Measurements from ENCODE around the gene CLIC6. TPM values are rescaled to one million over a fixed set of nuclear protein-coding genes. Genes with fewer than 3 reads are reported as not detected.

The CLIC6 gene
- polyA plus RNA-seq, 2 of the 4 experiments (the other 2 are of a cell fraction) = 0.01 to 0.08 TPM

DNA sequence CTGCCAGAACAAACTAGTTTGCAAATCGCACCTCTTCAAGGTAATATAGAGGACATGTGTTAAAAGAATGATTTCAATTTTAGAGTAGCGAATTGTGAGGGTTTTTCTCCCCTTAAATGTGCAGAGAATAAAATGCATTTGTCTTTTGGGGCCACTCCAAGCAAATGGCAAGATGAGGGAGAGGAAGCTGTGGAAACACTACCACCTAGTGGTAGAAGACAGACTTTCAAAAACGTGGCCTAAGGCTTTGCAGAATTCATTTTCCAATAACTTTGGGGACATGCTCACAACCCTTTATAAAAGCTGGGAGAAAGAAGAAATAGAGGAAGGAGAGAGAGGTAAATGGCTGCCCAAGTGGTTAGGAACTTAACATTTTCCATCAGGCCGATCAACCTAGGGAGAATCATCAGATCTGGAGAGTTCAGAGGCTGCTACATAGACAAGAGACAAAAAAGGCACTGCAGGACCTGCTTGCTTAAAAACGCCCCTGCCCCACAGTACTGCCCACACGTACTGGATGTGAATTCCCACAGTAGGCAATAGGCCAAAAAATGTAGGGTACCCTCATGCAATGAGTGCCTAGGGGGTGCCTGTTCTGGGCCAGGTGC, 38.2 kb upstream of the CLIC6 start:
- peak; percentile 56 to 82; a peak in 4 of 6 replicates for ATAC-seq
- H3K9me3 ChIP-seq = no peaks in the 10 kb centered on the region
- DNase-seq (ENCODE audit: low read depth in 1 of 2, low spot score in 1 of 2) = peak; percentile 40 to 41
- H3K4me1 ChIP-seq = no peaks in the 10 kb centered on the region
- TF ChIP-seq, protein P1, sequence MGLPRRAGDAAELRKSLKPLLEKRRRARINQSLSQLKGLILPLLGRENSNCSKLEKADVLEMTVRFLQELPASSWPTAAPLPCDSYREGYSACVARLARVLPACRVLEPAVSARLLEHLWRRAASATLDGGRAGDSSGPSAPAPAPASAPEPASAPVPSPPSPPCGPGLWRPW (IDR thresholded peaks at IDR 0.05) = no peak
- TF ChIP-seq SREBF2 (IDR thresholded peaks at IDR 0.05) (no peak), FOXS1 (CRISPR knock-in tag; IDR thresholded peaks at IDR 0.05) (no peak), TP53 (CRISPR knock-in tag; IDR thresholded peaks at IDR 0.05) (no peak), CHD4 (IDR thresholded peaks at IDR 0.05; ENCODE audit: borderline replicate concordance) (no peak), SMC3 (IDR thresholded peaks at IDR 0.05) (peak; percentile 69), RAD21 (conservative IDR thresholded peaks at IDR 0.05 in 1 of 2, IDR thresholded peaks at IDR 0.05 in 1 of 2) (peak; percentile 77 to 80), RNF2 (IDR thresholded peaks at IDR 0.05; ENCODE audit: borderline replicate concordance, low read depth) (no peak), POLR2A (IDR thresholded peaks at IDR 0.05; ENCODE audit: low read length) (no peak)
- TF ChIP-seq, protein P2, sequence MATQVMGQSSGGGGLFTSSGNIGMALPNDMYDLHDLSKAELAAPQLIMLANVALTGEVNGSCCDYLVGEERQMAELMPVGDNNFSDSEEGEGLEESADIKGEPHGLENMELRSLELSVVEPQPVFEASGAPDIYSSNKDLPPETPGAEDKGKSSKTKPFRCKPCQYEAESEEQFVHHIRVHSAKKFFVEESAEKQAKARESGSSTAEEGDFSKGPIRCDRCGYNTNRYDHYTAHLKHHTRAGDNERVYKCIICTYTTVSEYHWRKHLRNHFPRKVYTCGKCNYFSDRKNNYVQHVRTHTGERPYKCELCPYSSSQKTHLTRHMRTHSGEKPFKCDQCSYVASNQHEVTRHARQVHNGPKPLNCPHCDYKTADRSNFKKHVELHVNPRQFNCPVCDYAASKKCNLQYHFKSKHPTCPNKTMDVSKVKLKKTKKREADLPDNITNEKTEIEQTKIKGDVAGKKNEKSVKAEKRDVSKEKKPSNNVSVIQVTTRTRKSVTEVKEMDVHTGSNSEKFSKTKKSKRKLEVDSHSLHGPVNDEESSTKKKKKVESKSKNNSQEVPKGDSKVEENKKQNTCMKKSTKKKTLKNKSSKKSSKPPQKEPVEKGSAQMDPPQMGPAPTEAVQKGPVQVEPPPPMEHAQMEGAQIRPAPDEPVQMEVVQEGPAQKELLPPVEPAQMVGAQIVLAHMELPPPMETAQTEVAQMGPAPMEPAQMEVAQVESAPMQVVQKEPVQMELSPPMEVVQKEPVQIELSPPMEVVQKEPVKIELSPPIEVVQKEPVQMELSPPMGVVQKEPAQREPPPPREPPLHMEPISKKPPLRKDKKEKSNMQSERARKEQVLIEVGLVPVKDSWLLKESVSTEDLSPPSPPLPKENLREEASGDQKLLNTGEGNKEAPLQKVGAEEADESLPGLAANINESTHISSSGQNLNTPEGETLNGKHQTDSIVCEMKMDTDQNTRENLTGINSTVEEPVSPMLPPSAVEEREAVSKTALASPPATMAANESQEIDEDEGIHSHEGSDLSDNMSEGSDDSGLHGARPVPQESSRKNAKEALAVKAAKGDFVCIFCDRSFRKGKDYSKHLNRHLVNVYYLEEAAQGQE (IDR thresholded peaks at IDR 0.05) = no peak
- TF ChIP-seq, protein P3, sequence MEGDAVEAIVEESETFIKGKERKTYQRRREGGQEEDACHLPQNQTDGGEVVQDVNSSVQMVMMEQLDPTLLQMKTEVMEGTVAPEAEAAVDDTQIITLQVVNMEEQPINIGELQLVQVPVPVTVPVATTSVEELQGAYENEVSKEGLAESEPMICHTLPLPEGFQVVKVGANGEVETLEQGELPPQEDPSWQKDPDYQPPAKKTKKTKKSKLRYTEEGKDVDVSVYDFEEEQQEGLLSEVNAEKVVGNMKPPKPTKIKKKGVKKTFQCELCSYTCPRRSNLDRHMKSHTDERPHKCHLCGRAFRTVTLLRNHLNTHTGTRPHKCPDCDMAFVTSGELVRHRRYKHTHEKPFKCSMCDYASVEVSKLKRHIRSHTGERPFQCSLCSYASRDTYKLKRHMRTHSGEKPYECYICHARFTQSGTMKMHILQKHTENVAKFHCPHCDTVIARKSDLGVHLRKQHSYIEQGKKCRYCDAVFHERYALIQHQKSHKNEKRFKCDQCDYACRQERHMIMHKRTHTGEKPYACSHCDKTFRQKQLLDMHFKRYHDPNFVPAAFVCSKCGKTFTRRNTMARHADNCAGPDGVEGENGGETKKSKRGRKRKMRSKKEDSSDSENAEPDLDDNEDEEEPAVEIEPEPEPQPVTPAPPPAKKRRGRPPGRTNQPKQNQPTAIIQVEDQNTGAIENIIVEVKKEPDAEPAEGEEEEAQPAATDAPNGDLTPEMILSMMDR (IDR thresholded peaks at IDR 0.05) = peak; percentile 66
- ChIA-PET CTCF (interaction anchor here (0.6 to 3.8 kb wide), 21 partner anchors 9 to 1397 kb away, joined by 3 to 24 read pairs (median 4); no protein-coding TSS in a partner anchor), POLR2A (no interaction called here)
- WGBS (ENCODE audit: missing lambda C conversion rate) = 1% methylated on average over 6 of the region's 6 CpGs
- no peak for FAIRE-seq
- no peak overlapping the region for H3K27ac ChIP-seq
- H3K4me2 ChIP-seq = no peak overlapping the region
- no peak overlapping the region for H3K4me3 ChIP-seq

DNA sequence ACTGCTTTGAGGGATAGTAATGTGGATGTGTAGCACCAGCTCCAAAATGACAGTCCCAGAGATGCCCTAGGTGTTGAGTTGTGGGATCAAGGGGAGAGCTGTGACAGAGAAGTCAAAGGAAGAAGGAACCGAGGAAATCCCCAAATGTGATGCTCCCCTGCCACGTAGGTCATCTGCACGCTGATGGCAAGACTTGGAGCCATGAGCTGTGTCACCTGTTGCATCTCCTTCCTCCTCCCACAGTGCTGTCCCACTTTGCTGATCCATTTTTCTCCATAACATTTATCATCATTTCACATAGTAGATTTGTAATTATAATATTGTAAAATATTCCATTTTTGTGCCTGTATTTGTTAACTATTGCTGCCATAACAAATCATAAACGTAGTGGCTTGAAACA, 36.3 kb upstream of the CLIC6 start:
- no peak overlapping the region for H3K27ac ChIP-seq
- H3K4me2 ChIP-seq = no peak overlapping the region
- ATAC-seq (no peak), FAIRE-seq (no peak), DNase-seq (ENCODE audit: low read depth in 1 of 2, low spot score in 1 of 2) (no peak)
- POLR2A ChIA-PET = no interaction called here
- 3% methylated on average over 4 of the region's 4 CpGs for WGBS (ENCODE audit: missing lambda C conversion rate)
- H3K9me3 ChIP-seq = no peaks in the 10 kb centered on the region
- no peaks in the 10 kb centered on the region for H3K4me1 ChIP-seq
- no peak overlapping the region for H3K4me3 ChIP-seq
- CTCF ChIA-PET = interaction anchor here (2.4 to 3.8 kb wide), 3 partner anchors 29 to 271 kb away, joined by 16 to 24 read pairs (median 17); no protein-coding TSS in a partner anchor
- TF ChIP-seq EP300 (IDR thresholded peaks at IDR 0.05) (no peak), ZFP36 (IDR thresholded peaks at IDR 0.05; ENCODE audit: borderline replicate concordance, partially characterized antibody) (no peak), FOSL2 (IDR thresholded peaks at IDR 0.05) (no peak), FOSL2 (CRISPR knock-in tag; IDR thresholded peaks at IDR 0.05) (no peak), ESRRA (IDR thresholded peaks at IDR 0.05; ENCODE audit: borderline replicate concordance, low read length) (no peak), HDAC2 (IDR thresholded peaks at IDR 0.05) (no peak), RNF2 (IDR thresholded peaks at IDR 0.05; ENCODE audit: borderline replicate concordance, low read depth) (no peak), RFX5 (IDR thresholded peaks at IDR 0.05) (no peak), ZNF302 (CRISPR knock-in tag; IDR thresholded peaks at IDR 0.05) (no peak), BHLHE40 (IDR thresholded peaks at IDR 0.05; ENCODE audit: low read depth, low read length) (no peak), EHMT2 (IDR thresholded peaks at IDR 0.05; ENCODE audit: low read depth) (no peak), HOXA7 (CRISPR knock-in tag; IDR thresholded peaks at IDR 0.05) (no peak), CHD2 (IDR thresholded peaks at IDR 0.05; ENCODE audit: low read length, partially characterized antibody) (no peak), JUN (IDR thresholded peaks at IDR 0.05) (no peak)
- TF ChIP-seq, protein P4, sequence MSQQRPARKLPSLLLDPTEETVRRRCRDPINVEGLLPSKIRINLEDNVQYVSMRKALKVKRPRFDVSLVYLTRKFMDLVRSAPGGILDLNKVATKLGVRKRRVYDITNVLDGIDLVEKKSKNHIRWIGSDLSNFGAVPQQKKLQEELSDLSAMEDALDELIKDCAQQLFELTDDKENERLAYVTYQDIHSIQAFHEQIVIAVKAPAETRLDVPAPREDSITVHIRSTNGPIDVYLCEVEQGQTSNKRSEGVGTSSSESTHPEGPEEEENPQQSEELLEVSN (IDR thresholded peaks at IDR 0.05; ENCODE audit: borderline replicate concordance, low read depth) = no peak
- TF ChIP-seq, protein P5, sequence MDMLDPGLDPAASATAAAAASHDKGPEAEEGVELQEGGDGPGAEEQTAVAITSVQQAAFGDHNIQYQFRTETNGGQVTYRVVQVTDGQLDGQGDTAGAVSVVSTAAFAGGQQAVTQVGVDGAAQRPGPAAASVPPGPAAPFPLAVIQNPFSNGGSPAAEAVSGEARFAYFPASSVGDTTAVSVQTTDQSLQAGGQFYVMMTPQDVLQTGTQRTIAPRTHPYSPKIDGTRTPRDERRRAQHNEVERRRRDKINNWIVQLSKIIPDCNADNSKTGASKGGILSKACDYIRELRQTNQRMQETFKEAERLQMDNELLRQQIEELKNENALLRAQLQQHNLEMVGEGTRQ (IDR thresholded peaks at IDR 0.05) = no peak
